SU-DHL-6 (cell line): ENCODE data around the gene TMEM129.
"Not testable (repeated sequence)": the region's sequence is repeated elsewhere in the genome, so short reads cannot be mapped to it uniquely, and the experiment has no call there.

Experiments used
- H2AFZ ChIP-seq: fragments of 200-600 bp; sonication (generic); 2 replicates; pipeline ENCODE4 v1.6.1; 2014; ENCODE audit warnings: low read depth, mild to moderate bottlenecking, moderate library complexity, mixed read lengths, antibody characterized with exemption, low read length; ENCODE audit not compliant: severe bottlenecking
- H3F3A ChIP-seq: fragments of 200-600 bp; shearing (Covaris generic); 2 replicates; pipeline ENCODE4 v1.6.0; 2016; ENCODE audit warnings: antibody characterized with exemption, mild to moderate bottlenecking; ENCODE audit not compliant: insufficient read depth
- H3K27ac ChIP-seq: fragments of 200-600 bp; sonication (generic); 2 replicates; pipeline ENCODE4 v1.5.1; 2016; ENCODE audit warnings: low read depth, mild to moderate bottlenecking, low read length, moderate library complexity, mixed read lengths
- H3K27me3 ChIP-seq: fragments of 200-600 bp; sonication (generic), shearing (Covaris generic); 2 replicates; pipeline ENCODE4 v1.6.0; 2014; ENCODE audit warnings: mild to moderate bottlenecking, low read length
- H3K36me3 ChIP-seq: fragments of 200-600 bp; sonication (generic); 2 replicates; pipeline ENCODE4 v1.6.1; 2014; ENCODE audit warnings: mild to moderate bottlenecking, low read length, mixed read lengths
- H3K4me2 ChIP-seq: fragments of 300-600, 200-600 bp; shearing (Covaris generic), sonication (generic); 2 replicates; pipeline ENCODE4 v1.6.0; 2014; ENCODE audit warnings: low read length, low read depth, mild to moderate bottlenecking; ENCODE audit not compliant: poor library complexity, severe bottlenecking
- H3K4me3 ChIP-seq: fragments of 200-600 bp; sonication (generic); 2 replicates; pipeline ENCODE4 v1.5.1; 2014; ENCODE audit warnings: antibody characterized with exemption, low read length, mild to moderate bottlenecking, mixed read lengths; ENCODE audit not compliant: insufficient read depth, poor library complexity, severe bottlenecking
- H3K79me2 ChIP-seq: fragments of 200-600 bp; sonication (generic); 2 replicates; pipeline ENCODE4 v1.6.1; 2014; ENCODE audit warnings: mild to moderate bottlenecking, low read length, moderate library complexity; ENCODE audit not compliant: insufficient read depth
- H3K9ac ChIP-seq: fragments of 200-600 bp; sonication (generic); 2 replicates; pipeline ENCODE4 v1.7.0; 2014; ENCODE audit warnings: mild to moderate bottlenecking, low read length
- H3K9me2 ChIP-seq: fragments of 200-600 bp; sonication (generic); replicated peaks from 2 replicates; pipeline ENCODE4 v1.6.1; 2014; ENCODE audit warnings: low read length; ENCODE audit not compliant: insufficient read depth
- H3K9me3 ChIP-seq: fragments of 200-600 bp; sonication (generic); 2 replicates; pipeline ENCODE4 v1.6.1; 2014; ENCODE audit warnings: low read length, mixed read lengths; ENCODE audit not compliant: insufficient read depth
- H4K20me1 ChIP-seq: fragments of 200-600 bp; sonication (generic); 2 replicates; pipeline ENCODE4 v1.6.1; 2014; ENCODE audit warnings: low read depth, mild to moderate bottlenecking, antibody characterized with exemption, low read length, moderate library complexity, mixed read lengths
- EZH2phosphoT487 ChIP-seq: fragments of 200-600 bp; sonication (generic), shearing (Covaris generic); conservative IDR thresholded peaks from 2 replicates; pipeline ENCODE4 v1.6.1; 2018; ENCODE audit warnings: mild to moderate bottlenecking, antibody characterized with exemption, low read length, moderate library complexity, mixed read lengths
- TF ChIP-seq, protein P1 (sequence below): fragments of 200-600 bp; sonication (generic); IDR thresholded peaks from one replicate; pipeline ENCODE4 v1.5.1; 2017; ENCODE audit warnings: antibody characterized with exemption, mild to moderate bottlenecking, low read length, moderate library complexity; ENCODE audit not compliant: insufficient read depth, poor library complexity, severe bottlenecking

TMEM129 gene

DNA sequence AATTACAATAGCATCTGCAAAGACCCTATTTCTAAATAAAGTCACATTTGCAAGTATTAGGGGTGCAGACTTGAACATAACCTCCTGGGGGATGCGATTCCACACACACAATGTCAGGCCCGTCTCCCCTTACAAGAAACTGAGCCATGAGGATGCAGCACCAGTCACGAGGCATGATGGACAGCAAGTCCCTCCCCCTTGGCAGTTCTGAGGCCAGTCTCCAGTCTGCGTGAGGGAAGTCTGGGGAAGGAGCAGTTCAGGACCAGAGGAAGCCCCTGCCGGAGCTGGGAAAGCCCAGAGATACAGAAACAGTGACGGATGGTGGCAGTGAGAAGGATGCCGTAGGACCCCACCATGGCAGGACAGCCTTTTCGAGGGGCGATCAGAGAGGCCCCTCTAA is 46.4 kb downstream of the TMEM129 start:
- no peaks in the 10 kb centered on the region for H3K79me2 ChIP-seq
- H3K27me3 ChIP-seq: no peaks in the 10 kb centered on the region
- H3F3A ChIP-seq: no peaks in the 10 kb centered on the region
- H4K20me1 ChIP-seq: no peaks in the 10 kb centered on the region
- no peak overlapping the region for H3K27ac ChIP-seq
- TF ChIP-seq, protein P1, sequence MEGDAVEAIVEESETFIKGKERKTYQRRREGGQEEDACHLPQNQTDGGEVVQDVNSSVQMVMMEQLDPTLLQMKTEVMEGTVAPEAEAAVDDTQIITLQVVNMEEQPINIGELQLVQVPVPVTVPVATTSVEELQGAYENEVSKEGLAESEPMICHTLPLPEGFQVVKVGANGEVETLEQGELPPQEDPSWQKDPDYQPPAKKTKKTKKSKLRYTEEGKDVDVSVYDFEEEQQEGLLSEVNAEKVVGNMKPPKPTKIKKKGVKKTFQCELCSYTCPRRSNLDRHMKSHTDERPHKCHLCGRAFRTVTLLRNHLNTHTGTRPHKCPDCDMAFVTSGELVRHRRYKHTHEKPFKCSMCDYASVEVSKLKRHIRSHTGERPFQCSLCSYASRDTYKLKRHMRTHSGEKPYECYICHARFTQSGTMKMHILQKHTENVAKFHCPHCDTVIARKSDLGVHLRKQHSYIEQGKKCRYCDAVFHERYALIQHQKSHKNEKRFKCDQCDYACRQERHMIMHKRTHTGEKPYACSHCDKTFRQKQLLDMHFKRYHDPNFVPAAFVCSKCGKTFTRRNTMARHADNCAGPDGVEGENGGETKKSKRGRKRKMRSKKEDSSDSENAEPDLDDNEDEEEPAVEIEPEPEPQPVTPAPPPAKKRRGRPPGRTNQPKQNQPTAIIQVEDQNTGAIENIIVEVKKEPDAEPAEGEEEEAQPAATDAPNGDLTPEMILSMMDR: no peak
- no peak for TF ChIP-seq EZH2phosphoT487
- H3K36me3 ChIP-seq: no peaks in the 10 kb centered on the region
- no peak overlapping the region for H3K9ac ChIP-seq
- no peak overlapping the region for H3K4me3 ChIP-seq
- no peaks in the 10 kb centered on the region for H3K9me2 ChIP-seq
- no peak overlapping the region for H3K4me2 ChIP-seq
- H3K9me3 ChIP-seq: no peaks in the 10 kb centered on the region
- no peak overlapping the region for H2AFZ ChIP-seq

DNA sequence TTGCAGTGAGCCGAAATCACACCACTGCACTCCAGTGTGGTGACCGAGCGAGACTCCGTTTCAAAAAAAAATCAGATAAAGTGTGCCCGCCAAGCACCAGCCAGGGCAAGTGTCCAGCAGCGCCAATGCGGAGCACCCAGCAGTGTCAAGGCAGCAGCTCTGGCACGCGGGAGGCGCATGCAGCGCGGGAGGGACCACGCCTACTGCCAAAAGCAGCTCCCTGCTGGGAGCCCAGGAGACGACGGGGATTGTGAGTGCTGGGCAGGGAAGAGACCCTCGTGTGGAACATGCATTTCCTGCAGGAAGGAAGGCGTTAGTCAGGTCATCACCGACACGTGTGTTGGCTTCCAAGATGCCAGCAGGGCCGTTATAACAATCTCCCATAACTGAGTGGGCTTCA is 47.5 kb downstream of the TMEM129 start:
- no peaks in the 10 kb centered on the region for H3F3A ChIP-seq
- no peaks in the 10 kb centered on the region for H3K79me2 ChIP-seq
- no peak for TF ChIP-seq EZH2phosphoT487
- TF ChIP-seq, protein P1: no peak
- H3K4me3 ChIP-seq: no peak overlapping the region
- no peak overlapping the region for H2AFZ ChIP-seq
- no peak overlapping the region for H3K9ac ChIP-seq
- H3K9me3 ChIP-seq: no peaks in the 10 kb centered on the region
- H3K36me3 ChIP-seq: no peaks in the 10 kb centered on the region
- no peaks in the 10 kb centered on the region for H4K20me1 ChIP-seq
- H3K27ac ChIP-seq: no peak overlapping the region
- H3K9me2 ChIP-seq: no peaks in the 10 kb centered on the region
- no peaks in the 10 kb centered on the region for H3K27me3 ChIP-seq
- H3K4me2 ChIP-seq: no peak overlapping the region

DNA sequence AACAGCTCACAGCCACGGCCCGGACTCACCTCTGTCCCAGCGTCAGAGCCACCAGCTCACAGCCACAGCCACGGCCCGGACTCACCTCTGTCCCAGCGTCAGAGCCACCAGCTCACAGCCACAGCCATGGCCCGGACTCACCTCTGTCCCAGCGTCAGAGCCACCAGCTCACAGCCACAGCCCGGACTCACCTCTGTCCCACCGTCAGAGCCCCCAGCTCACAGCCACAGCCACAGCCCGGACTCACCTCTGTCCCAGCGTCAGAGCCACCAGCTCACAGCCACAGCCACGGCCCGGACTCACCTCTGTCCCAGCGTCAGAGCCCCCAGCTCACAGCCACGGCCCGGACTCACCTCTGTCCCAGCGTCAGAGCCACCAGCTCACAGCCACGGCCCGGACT is 50.1 kb downstream of the TMEM129 start:
- not testable (repeated sequence) for H3K79me2 ChIP-seq, H3K27me3 ChIP-seq, H3K9me2 ChIP-seq, H3F3A ChIP-seq, H2AFZ ChIP-seq, H3K27ac ChIP-seq, H3K9me3 ChIP-seq, H3K4me3 ChIP-seq, H3K4me2 ChIP-seq, H4K20me1 ChIP-seq, H3K36me3 ChIP-seq, H3K9ac ChIP-seq

DNA sequence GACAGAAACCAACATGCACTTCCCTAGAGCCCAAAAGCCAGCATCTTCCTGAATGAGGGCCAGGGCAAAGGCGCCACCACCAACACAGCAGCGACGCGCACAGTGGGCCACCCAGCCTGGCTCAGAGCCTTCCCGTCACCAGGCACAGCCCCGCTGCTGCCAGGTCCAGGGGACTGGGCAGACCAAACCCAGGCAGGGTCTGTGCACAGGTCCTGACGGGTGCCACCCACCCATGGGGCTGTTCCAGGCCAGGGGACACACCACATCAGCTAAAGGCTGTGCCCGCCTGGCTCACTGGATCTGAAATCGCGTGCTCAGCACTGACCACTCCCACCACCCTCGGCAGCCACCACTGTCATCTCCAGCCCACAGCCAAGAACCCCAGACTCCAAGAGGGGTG is 50.8 kb downstream of the TMEM129 start:
- H3K9me2 ChIP-seq: no peaks in the 10 kb centered on the region
- peaks cover 11% of the 10 kb centered on the region; the same call in 1 of the 2 replicates for H3F3A ChIP-seq
- H3K9me3 ChIP-seq: peaks cover 7% of the 10 kb centered on the region; the same call in 1 of the 2 replicates
- no peaks in the 10 kb centered on the region for H3K27me3 ChIP-seq
- no peaks in the 10 kb centered on the region for H3K36me3 ChIP-seq
- H3K9ac ChIP-seq: no peak overlapping the region
- no peak overlapping the region for H3K27ac ChIP-seq
- no peaks in the 10 kb centered on the region for H3K79me2 ChIP-seq
- no peak overlapping the region for H3K4me2 ChIP-seq
- H4K20me1 ChIP-seq: no peaks in the 10 kb centered on the region
- no peak overlapping the region for H3K4me3 ChIP-seq
- TF ChIP-seq EZH2phosphoT487: no peak
- TF ChIP-seq, protein P1: no peak
- H2AFZ ChIP-seq: no peak overlapping the region
